Esophagus muscularis mucosa (tissue), 4 donors: ENCODE measurements around the gene ZNF57. TPM values are rescaled to one million over a fixed set of nuclear protein-coding genes. Genes with fewer than 3 reads are reported as not detected.

Experiments used
- DNase-seq: peaks from one replicate; pipeline ENCODE4 v3.0.0-alpha.2; 2017; ENCODE audit errors: extremely low spot score
- H3K27ac ChIP-seq, 4 donors: fragments of 200-600 bp; sonication (generic); replicated peaks in 1 of 4; 1 replicate in 3 of 4; 2 replicates in 1 of 4; pipeline ENCODE4 v1.5.1; 2016 to 2019; ENCODE audit warnings: mild to moderate bottlenecking in 1 of 4
- H3K27me3 ChIP-seq, 4 donors: fragments of 200-600 bp; sonication (generic); one replicate each; pipeline versions ENCODE4 v1.5.1 to v1.6.0; 2016 to 2019
- H3K36me3 ChIP-seq, 4 donors: fragments of 200-600 bp; sonication (generic); one replicate each; pipeline ENCODE4 v1.5.1; 2016 to 2019
- H3K4me1 ChIP-seq, 4 donors: fragments of 200-600 bp; sonication (generic); one replicate each; pipeline ENCODE4 v1.5.1; 2016 to 2019
- H3K4me3 ChIP-seq, 4 donors: fragments of 200-600 bp; sonication (generic); 1 replicate in 2 of 4; 2 replicates in 2 of 4; pipeline ENCODE4 v1.5.1; 2016 to 2019; ENCODE audit warnings: mild to moderate bottlenecking in 4 of 4, moderate library complexity in 1 of 4
- H3K9me3 ChIP-seq, 4 donors: fragments of 200-600 bp; sonication (generic); 1 replicate in 3 of 4; 2 replicates in 1 of 4; pipeline ENCODE4 v1.5.1; 2016 to 2019
- CTCF ChIP-seq, 3 experiments: fragments of 200-600 bp in 2 of 3; fragments of 450-650 bp in 1 of 3; sonication (generic) in 2 of 3; IDR thresholded peaks; one replicate each; pipeline ENCODE4 v1.5.1; 2017 to 2019; ENCODE audit warnings: antibody characterized with exemption in 3 of 3, mild to moderate bottlenecking in 2 of 3, moderate library complexity in 1 of 3
- EP300 ChIP-seq: sonication (generic); formaldehyde crosslinking; IDR thresholded peaks from one replicate; pipeline ENCODE4 v1.6.1; 2017; ENCODE audit warnings: antibody characterized with exemption
- POLR2A ChIP-seq: fragments of 450-650 bp; IDR thresholded peaks from one replicate; pipeline ENCODE4 v1.6.1; 2017; ENCODE audit warnings: antibody characterized with exemption, moderate library complexity, mild to moderate bottlenecking, low read depth
- POLR2AphosphoS5 ChIP-seq, 2 donors: sonication (generic); formaldehyde crosslinking; IDR thresholded peaks; one replicate each; pipeline ENCODE4 v1.6.1; 2017; ENCODE audit warnings: antibody characterized with exemption in 2 of 2
- WGBS: methylation state at CpG from one replicate; pipeline ENCODE4 v1.1.5; 2018; 5-methylcytosine and 5-hydroxymethylcytosine counted together
- intact Hi-C: fragments of 100-400 bp; cut with DNase I; formaldehyde crosslinking; loops from one replicate; pipeline ENCODE4 v1.15.1; 2023
- total RNA-seq, 4 donors: library from RNA; depleted of rRNA; stranded (reverse); fragments of >200 nt; gene quantifications; one replicate each; pipeline versions ENCODE4 v1.1.0 to v1.2.1, GENCODE V29; 2016

ZNF57 gene
- total RNA-seq, 4 donors from 2014 or later: 2.2 to 3.6 (median 2.3) TPM

- intact Hi-C loops: loop anchor here (5.0 kb wide), 1 partner anchor 212 kb away; no protein-coding TSS in a partner anchor
- 1% methylated on average over 11 of the region's 11 CpGs for WGBS
- Histone ChIP-seq H3K27ac (peak overlapping the region; percentile 90 to 95 (median 94)), H3K27me3 (no peaks in the 10 kb centered on the region), H3K4me1 (peaks cover 20 to 37% (median 31%) of the 10 kb centered on the region in 4 donors), H3K9me3 (no peaks in the 10 kb centered on the region), H3K4me3 (peak overlapping the region; percentile 55 to 85 (median 80)), H3K36me3 (no peaks in the 10 kb centered on the region)
- no peak for DNase-seq
- TF ChIP-seq CTCF (IDR thresholded peaks at IDR 0.05): no peak
- no peak for TF ChIP-seq EP300
- no peak for TF ChIP-seq POLR2AphosphoS5 (IDR thresholded peaks at IDR 0.05)
- no peak for TF ChIP-seq POLR2A
Observed at GRCh38 chr19:2949939-2950285, 49.2 kb downstream of the ZNF57 start.

- intact Hi-C loops: loop anchor here (5.0 kb wide), 1 partner anchor 212 kb away; no protein-coding TSS in a partner anchor
- Histone ChIP-seq H3K36me3 (no peaks in the 10 kb centered on the region), H3K27ac (peak overlapping the region; percentile 90 to 95 (median 94)), H3K4me3 (peak overlapping the region; percentile 55 to 85 (median 80)), H3K27me3 (no peaks in the 10 kb centered on the region), H3K9me3 (no peaks in the 10 kb centered on the region), H3K4me1 (peaks cover 17 to 34% (median 27%) of the 10 kb centered on the region in 4 donors)
- peak; percentile 100 for DNase-seq
- TF ChIP-seq CTCF (IDR thresholded peaks at IDR 0.05): no peak
- TF ChIP-seq POLR2AphosphoS5 (IDR thresholded peaks at IDR 0.05): peak; percentile 90 to 98
- TF ChIP-seq EP300: no peak
- peak; percentile 87 for TF ChIP-seq POLR2A
- whole genome bisulfite sequencing: under 1% methylated on average over 52 of the region's 53 CpGs
Observed at GRCh38 chr19:2950286-2951124, 49.8 kb downstream of the ZNF57 start.

GRCh38 chr19:2952953-2953481 lies 52.3 kb downstream of the ZNF57 start:
- Histone ChIP-seq H3K4me1 (peaks cover 14 to 29% (median 22%) of the 10 kb centered on the region in 4 donors), H3K36me3 (no peaks in the 10 kb centered on the region), H3K27me3 (no peaks in the 10 kb centered on the region), H3K4me3 (peak overlapping the region; percentile 4 to 17 (median 7)), H3K9me3 (no peaks in the 10 kb centered on the region), H3K27ac (peak overlapping the region in 1 of 4 donors; percentile 17)
- DNase-seq: no peak
- TF ChIP-seq CTCF (IDR thresholded peaks at IDR 0.05) (no peak), POLR2A (no peak), POLR2AphosphoS5 (IDR thresholded peaks at IDR 0.05) (no peak), EP300 (no peak)
- WGBS: 39% methylated on average over 9 of the region's 9 CpGs
- intact Hi-C loops: loop anchor here (5.0 kb wide), 1 partner anchor 209 kb away; no protein-coding TSS in a partner anchor

DNA sequence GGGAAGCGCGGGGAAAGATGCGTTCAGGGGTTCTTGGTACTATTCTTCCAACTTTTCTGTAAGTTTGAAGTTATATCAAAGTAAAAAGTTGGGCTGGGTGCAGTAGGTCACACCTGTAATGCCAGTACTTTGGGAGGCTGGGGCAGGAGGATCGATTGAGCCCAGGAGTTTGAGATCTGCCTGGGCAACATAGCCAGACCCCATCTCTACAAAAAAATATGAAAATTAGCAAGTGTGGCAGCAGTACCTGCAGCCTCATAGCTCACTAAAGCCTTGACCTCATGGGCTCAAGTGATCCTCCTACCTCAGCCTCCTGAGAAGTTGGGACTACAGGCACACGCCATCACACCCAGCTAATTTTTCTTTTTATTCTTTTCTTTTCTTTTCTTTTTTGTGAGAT lies 56.4 kb downstream of the ZNF57 start:
- Histone ChIP-seq H3K27me3 (no peaks in the 10 kb centered on the region), H3K4me3 (no peak overlapping the region), H3K4me1 (peaks cover 3 to 13% (median 12%) of the 10 kb centered on the region in 4 donors), H3K36me3 (no peaks in the 10 kb centered on the region), H3K9me3 (no peaks in the 10 kb centered on the region), H3K27ac (no peak overlapping the region)
- 94% methylated on average over 5 of the region's 5 CpGs for WGBS
- TF ChIP-seq CTCF (IDR thresholded peaks at IDR 0.05) (no peak), POLR2A (no peak), EP300 (no peak), POLR2AphosphoS5 (IDR thresholded peaks at IDR 0.05) (no peak)
- intact Hi-C loops: no loop called here
- DNase-seq: no peak
